ENCODE data around the gene CPN2. TPM values are rescaled to one million over a fixed set of nuclear protein-coding genes. Genes with fewer than 3 reads are reported as not detected.

CPN2 gene
- total and polyA plus RNA-seq, 2 of the 13 experiments (the other 11 are each of a cell fraction or from before 2014, with no cell fraction given), result 26.7 to 27.7 TPM

DNA sequence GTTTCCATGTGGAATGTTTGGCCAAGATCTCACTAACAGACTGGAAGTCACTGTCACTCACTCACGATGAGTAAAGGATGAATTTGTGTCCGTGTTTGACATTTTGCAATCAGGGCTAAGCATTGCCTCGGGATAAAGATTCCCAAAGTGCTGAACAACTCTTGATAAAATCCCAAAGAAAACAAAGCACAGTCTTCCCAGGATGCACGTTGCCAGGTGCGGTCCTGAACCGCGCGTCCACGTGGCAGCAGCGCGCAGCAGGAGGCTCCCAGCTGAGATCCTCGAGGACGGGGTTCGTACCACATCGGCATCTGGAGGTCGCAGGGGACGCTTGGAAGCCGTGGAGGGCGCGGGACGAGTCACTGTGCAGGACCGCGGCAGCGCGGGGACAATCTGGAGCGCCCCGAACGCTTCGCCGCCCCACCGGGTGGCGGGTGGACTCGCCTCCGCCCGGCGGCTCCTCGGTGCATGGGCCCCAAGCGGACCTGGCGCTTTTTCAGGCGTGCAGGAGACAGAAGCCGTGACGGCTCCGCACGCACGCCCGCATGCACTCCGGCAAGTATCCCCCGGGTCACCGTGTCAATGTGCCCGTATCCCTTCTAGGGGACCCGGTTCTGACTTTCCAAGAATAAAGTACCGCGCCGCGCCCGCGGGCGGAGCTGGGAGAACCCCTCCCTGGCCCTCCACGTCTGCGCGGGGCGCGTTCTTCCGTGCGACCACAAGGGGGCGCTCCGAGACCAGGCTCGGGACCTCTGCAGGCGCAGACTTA, 17.7 kb downstream of the CPN2 start (continued):
- no peak for TF ChIP-seq CREB1 (IDR thresholded peaks at IDR 0.05)
- TF ChIP-seq CREB1 (CRISPR knock-in tag; IDR thresholded peaks at IDR 0.05), result no peak; the same call in 1 of the 2 replicates
- TF ChIP-seq ARNTL (CRISPR knock-in tag; IDR thresholded peaks at IDR 0.05), result peak; percentile 81; the same call in 1 of the 2 replicates
- TF ChIP-seq ZNF557 (CRISPR knock-in tag; IDR thresholded peaks at IDR 0.05), result peak; percentile 62; the same call in 1 of the 2 replicates
- peak; percentile 77 for TF ChIP-seq BRD4 (CRISPR knock-in tag; IDR thresholded peaks at IDR 0.05)
- TF ChIP-seq, protein P1, sequence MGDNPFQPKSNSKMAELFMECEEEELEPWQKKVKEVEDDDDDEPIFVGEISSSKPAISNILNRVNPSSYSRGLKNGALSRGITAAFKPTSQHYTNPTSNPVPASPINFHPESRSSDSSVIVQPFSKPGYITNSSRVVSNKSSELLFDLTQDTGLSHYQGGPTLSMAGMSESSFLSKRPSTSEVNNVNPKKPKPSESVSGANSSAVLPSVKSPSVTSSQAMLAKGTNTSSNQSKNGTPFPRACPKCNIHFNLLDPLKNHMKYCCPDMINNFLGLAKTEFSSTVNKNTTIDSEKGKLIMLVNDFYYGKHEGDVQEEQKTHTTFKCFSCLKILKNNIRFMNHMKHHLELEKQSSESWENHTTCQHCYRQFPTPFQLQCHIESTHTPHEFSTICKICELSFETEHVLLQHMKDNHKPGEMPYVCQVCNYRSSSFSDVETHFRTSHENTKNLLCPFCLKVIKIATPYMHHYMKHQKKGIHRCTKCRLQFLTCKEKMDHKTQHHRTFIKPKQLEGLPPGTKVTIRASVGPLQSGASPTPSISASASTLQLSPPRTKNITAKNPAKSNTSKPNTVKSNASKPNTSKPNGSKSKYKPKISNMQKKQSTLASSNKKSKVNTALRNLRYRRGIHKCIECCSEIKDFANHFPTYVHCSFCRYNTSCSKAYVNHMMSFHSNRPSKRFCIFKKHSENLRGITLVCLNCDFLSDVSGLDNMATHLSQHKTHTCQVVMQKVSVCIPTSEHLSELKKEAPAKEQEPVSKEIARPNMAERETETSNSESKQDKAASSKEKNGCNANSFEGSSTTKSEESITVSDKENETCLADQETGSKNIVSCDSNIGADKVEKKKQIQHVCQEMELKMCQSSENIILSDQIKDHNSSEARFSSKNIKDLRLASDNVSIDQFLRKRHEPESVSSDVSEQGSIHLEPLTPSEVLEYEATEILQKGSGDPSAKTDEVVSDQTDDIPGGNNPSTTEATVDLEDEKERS (CRISPR knock-in tag; IDR thresholded peaks at IDR 0.05), result peak; percentile 41
- peak in 1 of 2 experiments; percentile 88; a peak in 2 of 4 replicates for TF ChIP-seq KLF16 (CRISPR knock-in tag; IDR thresholded peaks at IDR 0.05)
- peak; percentile 56 for TF ChIP-seq KAT8 (CRISPR knock-in tag; IDR thresholded peaks at IDR 0.05)
- TF ChIP-seq, protein P2, sequence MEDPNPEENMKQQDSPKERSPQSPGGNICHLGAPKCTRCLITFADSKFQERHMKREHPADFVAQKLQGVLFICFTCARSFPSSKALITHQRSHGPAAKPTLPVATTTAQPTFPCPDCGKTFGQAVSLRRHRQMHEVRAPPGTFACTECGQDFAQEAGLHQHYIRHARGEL (CRISPR knock-in tag; IDR thresholded peaks at IDR 0.05), result peak; percentile 83; the same call in 1 of the 2 replicates
- TF ChIP-seq, protein P3, sequence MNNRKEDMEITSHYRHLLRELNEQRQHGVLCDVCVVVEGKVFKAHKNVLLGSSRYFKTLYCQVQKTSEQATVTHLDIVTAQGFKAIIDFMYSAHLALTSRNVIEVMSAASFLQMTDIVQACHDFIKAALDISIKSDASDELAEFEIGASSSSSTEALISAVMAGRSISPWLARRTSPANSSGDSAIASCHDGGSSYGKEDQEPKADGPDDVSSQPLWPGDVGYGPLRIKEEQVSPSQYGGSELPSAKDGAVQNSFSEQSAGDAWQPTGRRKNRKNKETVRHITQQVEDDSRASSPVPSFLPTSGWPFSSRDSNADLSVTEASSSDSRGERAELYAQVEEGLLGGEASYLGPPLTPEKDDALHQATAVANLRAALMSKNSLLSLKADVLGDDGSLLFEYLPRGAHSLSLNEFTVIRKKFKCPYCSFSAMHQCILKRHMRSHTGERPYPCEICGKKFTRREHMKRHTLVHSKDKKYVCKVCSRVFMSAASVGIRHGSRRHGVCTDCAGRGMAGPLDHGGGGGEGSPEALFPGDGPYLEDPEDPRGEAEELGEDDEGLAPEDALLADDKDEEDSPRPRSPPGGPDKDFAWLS (CRISPR knock-in tag; IDR thresholded peaks at IDR 0.05; ENCODE audit: borderline replicate concordance), result no peak
- peak; percentile 68; the same call in 1 of the 2 replicates for TF ChIP-seq KMT2B (CRISPR knock-in tag; IDR thresholded peaks at IDR 0.05)
- TF ChIP-seq SRY (CRISPR knock-in tag; IDR thresholded peaks at IDR 0.05), result peak; percentile 99
- TF ChIP-seq, protein P4, sequence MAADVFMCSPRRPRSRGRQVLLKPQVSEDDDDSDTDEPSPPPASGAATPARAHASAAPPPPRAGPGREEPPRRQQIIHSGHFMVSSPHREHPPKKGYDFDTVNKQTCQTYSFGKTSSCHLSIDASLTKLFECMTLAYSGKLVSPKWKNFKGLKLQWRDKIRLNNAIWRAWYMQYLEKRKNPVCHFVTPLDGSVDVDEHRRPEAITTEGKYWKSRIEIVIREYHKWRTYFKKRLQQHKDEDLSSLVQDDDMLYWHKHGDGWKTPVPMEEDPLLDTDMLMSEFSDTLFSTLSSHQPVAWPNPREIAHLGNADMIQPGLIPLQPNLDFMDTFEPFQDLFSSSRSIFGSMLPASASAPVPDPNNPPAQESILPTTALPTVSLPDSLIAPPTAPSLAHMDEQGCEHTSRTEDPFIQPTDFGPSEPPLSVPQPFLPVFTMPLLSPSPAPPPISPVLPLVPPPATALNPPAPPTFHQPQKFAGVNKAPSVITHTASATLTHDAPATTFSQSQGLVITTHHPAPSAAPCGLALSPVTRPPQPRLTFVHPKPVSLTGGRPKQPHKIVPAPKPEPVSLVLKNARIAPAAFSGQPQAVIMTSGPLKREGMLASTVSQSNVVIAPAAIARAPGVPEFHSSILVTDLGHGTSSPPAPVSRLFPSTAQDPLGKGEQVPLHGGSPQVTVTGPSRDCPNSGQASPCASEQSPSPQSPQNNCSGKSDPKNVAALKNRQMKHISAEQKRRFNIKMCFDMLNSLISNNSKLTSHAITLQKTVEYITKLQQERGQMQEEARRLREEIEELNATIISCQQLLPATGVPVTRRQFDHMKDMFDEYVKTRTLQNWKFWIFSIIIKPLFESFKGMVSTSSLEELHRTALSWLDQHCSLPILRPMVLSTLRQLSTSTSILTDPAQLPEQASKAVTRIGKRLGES (CRISPR knock-in tag; IDR thresholded peaks at IDR 0.05; ENCODE audit: borderline replicate concordance), result peak; percentile 84; the same call in 1 of the 2 replicates
- TF ChIP-seq PLRG1 (conservative IDR thresholded peaks at IDR 0.05), result no peak
- TF ChIP-seq SETDB1 (CRISPR knock-in tag; IDR thresholded peaks at IDR 0.05; ENCODE audit: borderline replicate concordance), result no peak
- TF ChIP-seq POLR2G (IDR thresholded peaks at IDR 0.05; ENCODE audit: low read depth, low read length), result peak; percentile 46; the same call in 1 of the 2 replicates
- TF ChIP-seq RBFOX2 (IDR thresholded peaks at IDR 0.05; ENCODE audit: low read depth, low read length), result peak; percentile 68
- TF ChIP-seq MEIS1 (CRISPR knock-in tag; IDR thresholded peaks at IDR 0.05; ENCODE audit: borderline replicate concordance), result no peak
- peak; percentile 37; the same call in 1 of the 2 replicates for TF ChIP-seq KDM4B (CRISPR knock-in tag; IDR thresholded peaks at IDR 0.05)
- no peak for TF ChIP-seq ZFYVE20 (CRISPR knock-in tag; IDR thresholded peaks at IDR 0.05; ENCODE audit: borderline replicate concordance, low read depth)
